Urinary bladder (tissue), 4 donors: ENCODE data around the gene NIT2. TPM values are rescaled to one million over a fixed set of nuclear protein-coding genes. Genes with fewer than 3 reads are reported as not detected.

Experiments
- DNase-seq: peaks from one replicate; pipeline ENCODE4 v3.0.0-alpha.2; 2015; ENCODE audit errors: extremely low spot score
- H3K27ac ChIP-seq: one replicate; pipeline ENCODE4 v1.5.1; 2013; ENCODE audit warnings: low read depth, mild to moderate bottlenecking, moderate library complexity
- H3K36me3 ChIP-seq: one replicate; pipeline ENCODE4 v1.6.1; 2013; ENCODE audit warnings: mild to moderate bottlenecking, moderate library complexity; ENCODE audit not compliant: insufficient read depth
- H3K4me1 ChIP-seq: one replicate; pipeline ENCODE4 v1.6.1; 2013; ENCODE audit warnings: mild to moderate bottlenecking, moderate library complexity; ENCODE audit not compliant: insufficient read depth
- H3K4me3 ChIP-seq: one replicate; pipeline ENCODE4 v1.5.1; 2013; ENCODE audit warnings: low read depth, low read length
- WGBS: extraction: QIAGEN DNeasy Blood & Tissue Kit; methylation state at CpG from one replicate; pipeline ENCODE4 v1.1.7; 2013; 5-methylcytosine and 5-hydroxymethylcytosine counted together
- polyA plus RNA-seq: library from polyadenylated mRNA; stranded (reverse); fragments of 200-250 nt; gene quantifications from one replicate; pipeline ENCODE4 v1.2.3, GENCODE V29; 2013
- total RNA-seq: library from RNA; depleted of rRNA; stranded (reverse); fragments of >200 nt; gene quantifications from one replicate; pipeline ENCODE4 v1.2.3, GENCODE V29; 2014
- donor health status: healthy with polysubstance abuse.
- donor health status: healthy.

The NIT2 gene, protein sequence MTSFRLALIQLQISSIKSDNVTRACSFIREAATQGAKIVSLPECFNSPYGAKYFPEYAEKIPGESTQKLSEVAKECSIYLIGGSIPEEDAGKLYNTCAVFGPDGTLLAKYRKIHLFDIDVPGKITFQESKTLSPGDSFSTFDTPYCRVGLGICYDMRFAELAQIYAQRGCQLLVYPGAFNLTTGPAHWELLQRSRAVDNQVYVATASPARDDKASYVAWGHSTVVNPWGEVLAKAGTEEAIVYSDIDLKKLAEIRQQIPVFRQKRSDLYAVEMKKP
- total RNA-seq, result 25.0 TPM
- polyA plus RNA-seq, result 24.8 TPM

GRCh38 chr3:100334488-100335351, at the start of gene NIT2:
Gene NIT2, plus strand, starts transcription at chr3:100334757. Its CDS starts 35 bp downstream, at chr3:100334792.
- Histone ChIP-seq H3K27ac (peak within 1 kb of the TSS; percentile 55), H3K4me1 (no peaks in the 10 kb centered on the region), H3K4me3 (peak within 1 kb of the TSS; percentile 61), H3K36me3 (peaks cover under 1% of the 10 kb centered on the region)
- DNase-seq, result peak; percentile 50
- WGBS, result under 1% methylated on average over 77 of the region's 77 CpGs

GRCh38 chr3:100288288-100288894, 46.2 kb upstream of the NIT2 start:
- Histone ChIP-seq H3K4me3 (no peak overlapping the region), H3K36me3 (no peaks in the 10 kb centered on the region), H3K27ac (no peak overlapping the region)

GRCh38 chr3:100289339-100289738, 45.2 kb upstream of the NIT2 start:
- H3K36me3 ChIP-seq, result no peaks in the 10 kb centered on the region
- H3K4me3 ChIP-seq, result no peak overlapping the region
- WGBS, result 70% methylated on average over 2 of the region's 2 CpGs
- no peak overlapping the region for H3K27ac ChIP-seq
- H3K4me1 ChIP-seq, result no peaks in the 10 kb centered on the region
- no peak for DNase-seq

More at GRCh38 chr3:100288288-100288894, 46.2 kb upstream of the NIT2 start:
- DNase-seq, result no peak
- H3K4me1 ChIP-seq, result no peaks in the 10 kb centered on the region

DNA sequence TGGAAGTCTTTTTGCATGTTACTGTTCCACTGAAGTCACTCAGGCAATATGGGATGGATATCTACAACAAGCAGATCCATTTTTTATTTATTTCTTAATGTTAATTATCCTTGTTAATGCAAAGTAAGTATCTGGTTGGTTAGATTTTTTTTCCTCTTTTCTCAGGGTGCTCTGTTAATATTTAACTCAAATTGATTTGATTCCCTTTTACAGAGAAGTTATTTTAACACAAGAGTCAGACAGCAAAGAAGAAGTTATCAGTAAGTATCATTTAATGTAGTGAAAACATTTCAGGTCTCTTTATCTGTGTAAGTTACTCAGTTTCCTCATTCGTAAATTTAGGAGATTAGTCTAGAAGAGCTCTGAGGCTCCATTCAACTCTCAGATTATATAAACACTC, 39.5 kb upstream of the NIT2 start:
- H3K36me3 ChIP-seq, result peaks cover 3% of the 10 kb centered on the region
- no peak for DNase-seq
- 89% methylated on average over 1 of the region's 1 CpG for WGBS
- no peak overlapping the region for H3K4me3 ChIP-seq
- H3K27ac ChIP-seq, result no peak overlapping the region
- H3K4me1 ChIP-seq, result no peaks in the 10 kb centered on the region

- 90% methylated on average over 2 of the region's 2 CpGs for WGBS
- no peak overlapping the region for H3K4me3 ChIP-seq
- no peaks in the 10 kb centered on the region for H3K4me1 ChIP-seq
- H3K36me3 ChIP-seq, result peaks cover 3% of the 10 kb centered on the region
- H3K27ac ChIP-seq, result no peak overlapping the region
- DNase-seq, result no peak
Observed at GRCh38 chr3:100297784-100298183, 36.8 kb upstream of the NIT2 start.

GRCh38 chr3:100299016-100299415, 35.5 kb upstream of the NIT2 start:
- no peaks in the 10 kb centered on the region for H3K4me1 ChIP-seq
- no peak overlapping the region for H3K27ac ChIP-seq
- H3K4me3 ChIP-seq, result no peak overlapping the region
- peaks cover 3% of the 10 kb centered on the region for H3K36me3 ChIP-seq
- no peak for DNase-seq
- WGBS, result 87% methylated on average over 4 of the region's 4 CpGs

DNA sequence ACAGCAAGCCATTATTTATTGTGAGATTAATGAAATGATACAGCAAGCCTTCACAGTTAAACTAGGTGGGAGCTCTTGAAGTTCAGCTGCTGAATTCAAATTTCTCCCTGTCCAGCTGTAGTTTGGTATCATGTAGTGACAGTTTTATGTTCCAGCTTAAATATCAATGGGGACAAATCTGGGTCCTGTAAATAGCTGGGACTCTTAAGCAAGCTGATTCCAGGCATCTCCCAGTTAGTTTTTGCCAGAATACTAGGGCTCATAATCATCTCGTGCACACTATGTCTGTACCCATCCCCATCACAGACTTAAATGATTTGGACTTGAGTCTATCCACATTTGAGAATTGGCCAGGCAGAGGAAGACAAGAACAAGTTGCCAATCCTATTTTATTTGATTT, 27.9 kb upstream of the NIT2 start:
- H3K36me3 ChIP-seq, result peaks cover 1% of the 10 kb centered on the region
- H3K27ac ChIP-seq, result no peak overlapping the region

GRCh38 chr3:100310355-100310965, 24.1 kb upstream of the NIT2 start:
- no peak overlapping the region for H3K27ac ChIP-seq
- H3K4me3 ChIP-seq, result no peak overlapping the region
- no peaks in the 10 kb centered on the region for H3K4me1 ChIP-seq
- 60% methylated on average over 3 of the region's 3 CpGs for WGBS
- no peak for DNase-seq
- H3K36me3 ChIP-seq, result no peaks in the 10 kb centered on the region

More for the DNA sequence above, 27.9 kb upstream of the NIT2 start:
- WGBS, result 33% methylated on average over 1 of the region's 1 CpG
- Histone ChIP-seq H3K4me1 (no peaks in the 10 kb centered on the region), H3K4me3 (no peak overlapping the region)
- no peak for DNase-seq

GRCh38 chr3:100311011-100311410, 23.5 kb upstream of the NIT2 start:
- 72% methylated on average over 2 of the region's 2 CpGs for WGBS
- Histone ChIP-seq H3K4me3 (no peak overlapping the region), H3K36me3 (no peaks in the 10 kb centered on the region), H3K4me1 (no peaks in the 10 kb centered on the region), H3K27ac (no peak overlapping the region)
- DNase-seq, result no peak

DNA sequence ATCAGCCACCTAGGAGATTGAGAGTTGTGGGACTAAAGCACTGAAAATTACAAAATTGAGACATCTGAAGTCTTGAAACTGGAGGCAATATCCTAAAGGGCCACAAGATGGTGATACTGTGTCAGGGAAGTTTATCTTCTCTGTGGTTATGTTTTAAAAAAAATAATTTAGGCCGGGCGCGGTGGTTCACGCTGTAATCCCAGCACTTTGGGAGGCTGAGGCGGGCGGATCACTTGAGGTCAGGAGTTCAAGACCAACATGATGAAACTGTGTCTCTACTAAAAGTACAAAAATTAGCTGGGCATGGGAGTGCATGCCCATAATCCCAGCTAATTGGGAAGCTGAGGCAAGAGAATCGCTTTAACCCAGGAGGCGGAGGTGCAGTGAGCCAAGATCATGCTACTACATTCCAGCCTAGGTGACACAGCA, 17.9 kb upstream of the NIT2 start:
- Histone ChIP-seq H3K27ac (no peak overlapping the region), H3K4me3 (no peak overlapping the region), H3K4me1 (no peaks in the 10 kb centered on the region), H3K36me3 (no peaks in the 10 kb centered on the region)
- no peak for DNase-seq
- 26% methylated on average over 8 of the region's 8 CpGs for WGBS

DNA sequence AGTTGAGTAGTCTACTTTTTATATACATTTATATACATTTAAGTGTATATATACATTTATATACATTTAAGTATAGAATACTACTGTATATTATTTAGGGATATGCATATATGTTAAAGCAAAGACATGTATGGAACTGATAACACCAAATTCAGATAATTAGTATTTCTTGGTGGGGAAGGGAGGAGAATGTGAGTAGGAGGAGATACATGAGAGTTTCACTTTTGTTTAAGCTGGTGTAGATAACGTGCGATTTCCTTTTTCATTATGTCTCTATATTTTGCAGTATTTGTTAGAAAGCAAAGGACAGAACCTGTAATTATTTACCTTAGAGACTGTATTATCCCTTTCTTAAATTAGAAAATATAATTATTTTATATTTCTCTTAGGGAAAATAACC, 16.6 kb upstream of the NIT2 start:
- no peak overlapping the region for H3K27ac ChIP-seq
- WGBS, result 92% methylated on average over 2 of the region's 2 CpGs
- no peak overlapping the region for H3K4me3 ChIP-seq
- no peaks in the 10 kb centered on the region for H3K36me3 ChIP-seq
- no peaks in the 10 kb centered on the region for H3K4me1 ChIP-seq
- no peak for DNase-seq

- 93% methylated on average over 2 of the region's 2 CpGs for WGBS
Observed at GRCh38 chr3:100319951-100320350, 14.6 kb upstream of the NIT2 start.

DNA sequence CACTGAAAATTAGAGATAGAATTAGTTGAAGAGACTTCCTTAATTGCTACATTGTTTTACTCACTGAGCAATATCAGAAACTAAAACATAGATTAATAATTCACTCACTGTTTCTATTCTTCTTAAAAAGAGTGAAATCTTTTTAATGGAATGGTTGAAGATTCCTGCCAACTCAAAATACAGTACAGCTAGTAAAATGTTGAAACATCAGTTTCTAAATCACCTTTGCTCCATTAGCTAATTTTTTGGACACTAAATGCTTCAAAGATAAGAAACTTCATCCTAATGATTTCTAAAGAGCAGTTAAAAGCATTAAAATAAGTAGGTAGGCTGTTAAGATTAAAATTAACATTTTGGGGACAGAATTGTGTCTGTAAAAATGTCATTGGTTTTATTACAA, 10.5 kb upstream of the NIT2 start:
- Histone ChIP-seq H3K27ac (no peak overlapping the region), H3K4me3 (no peak overlapping the region), H3K36me3 (no peaks in the 10 kb centered on the region), H3K4me1 (no peaks in the 10 kb centered on the region)
- no peak for DNase-seq

More at GRCh38 chr3:100319951-100320350, 14.6 kb upstream of the NIT2 start:
- DNase-seq, result no peak
- no peaks in the 10 kb centered on the region for H3K4me1 ChIP-seq
- H3K36me3 ChIP-seq, result no peaks in the 10 kb centered on the region
- H3K27ac ChIP-seq, result no peak overlapping the region
- no peak overlapping the region for H3K4me3 ChIP-seq
